Prostate gland (tissue), 2 donors: ENCODE results near the gene PODXL2. TPM values are rescaled to one million over a fixed set of nuclear protein-coding genes. Genes with fewer than 3 reads are reported as not detected.

Experiments
- DNase-seq: peaks from one replicate; pipeline ENCODE4 v3.0.0-alpha.2; 2019; ENCODE audit warnings: low spot score
- H3K27ac ChIP-seq, 2 donors: fragments of 200-600 bp; sonication (generic); 2 replicates each; pipeline ENCODE4 v1.5.1; 2017 to 2019
- H3K27me3 ChIP-seq: fragments of 200-600 bp; sonication (generic); replicated peaks from 2 replicates; pipeline ENCODE4 v1.5.1; 2019; ENCODE audit not compliant: insufficient read depth
- H3K36me3 ChIP-seq, 2 donors: fragments of 200-600 bp; sonication (generic); 1 replicate in 1 of 2; 2 replicates in 1 of 2; pipeline versions ENCODE4 v1.5.1 to v1.8.1; 2017 to 2019
- H3K4me1 ChIP-seq: fragments of 200-600 bp; sonication (generic); replicated peaks from 2 replicates; pipeline ENCODE4 v1.5.1; 2019
- H3K4me3 ChIP-seq, 2 donors: fragments of 200-600 bp; sonication (generic); 2 replicates each; pipeline ENCODE4 v1.5.1; 2017 to 2019
- H3K9me3 ChIP-seq: fragments of 200-600 bp; sonication (generic); 2 replicates; pipeline ENCODE4 v1.5.1; 2017
- POLR2A ChIP-seq: fragments of 450-650 bp; IDR thresholded peaks from one replicate; pipeline ENCODE4 v1.6.1; 2016; ENCODE audit warnings: antibody characterized with exemption, mild to moderate bottlenecking
- POLR2AphosphoS5 ChIP-seq: sonication (generic); formaldehyde crosslinking; IDR thresholded peaks from one replicate; pipeline ENCODE4 v1.6.1; 2017; ENCODE audit warnings: antibody characterized with exemption
- WGBS: methylation state at CpG from one replicate; pipeline ENCODE4 v1.1.5; 2018; 5-methylcytosine and 5-hydroxymethylcytosine counted together
- intact Hi-C: fragments of 100-400 bp; cut with DNase I; formaldehyde crosslinking; loops from one replicate; pipeline ENCODE4 v1.14.2; 2022
- total RNA-seq, 2 donors: library from RNA; depleted of rRNA; stranded (reverse); fragments of >200 nt; gene quantifications; one replicate each; pipeline ENCODE4 v1.1.0, GENCODE V29; 2016
- TF ChIP-seq, protein P1 (sequence below), 4 experiments: fragments of 200-600 bp in 2 of 4; fragments of 450-650 bp in 2 of 4; sonication (generic) in 2 of 4; IDR thresholded peaks; 1 replicate in 3 of 4; 2 replicates in 1 of 4; pipeline ENCODE4 v1.5.1; 2016 to 2019; ENCODE audit warnings: antibody characterized with exemption in 4 of 4, mild to moderate bottlenecking in 2 of 4, moderate library complexity in 2 of 4

The PODXL2 gene
- total RNA-seq, 2 donors from 2014 or later = 63.9 to 73.7 TPM

DNA sequence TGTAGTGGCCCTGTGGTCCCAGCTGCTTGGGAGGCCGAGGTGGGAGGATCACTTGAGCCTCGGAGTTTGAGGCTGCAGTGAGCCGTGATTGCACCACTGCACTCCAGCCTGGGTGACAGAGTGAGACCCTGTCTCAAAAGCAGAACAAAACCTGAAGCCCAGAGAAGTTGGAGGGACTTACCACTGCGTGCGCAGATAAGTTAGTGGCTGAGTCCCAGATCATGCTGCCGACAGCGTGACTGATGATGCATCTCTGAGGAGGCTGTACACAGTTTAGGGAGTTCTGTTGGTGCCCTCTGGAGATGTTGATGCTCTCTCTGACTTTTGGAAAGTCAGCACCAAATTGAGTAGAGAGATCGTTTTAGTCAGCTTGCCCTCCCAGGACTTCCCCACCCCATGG, 27.9 kb downstream of the PODXL2 start:
- H3K27ac ChIP-seq = no peak overlapping the region
- H3K36me3 ChIP-seq = no peaks in the 10 kb centered on the region
- no peak for DNase-seq
- 96% methylated on average over 8 of the region's 8 CpGs for WGBS
- no peaks in the 10 kb centered on the region for H3K4me1 ChIP-seq
- H3K9me3 ChIP-seq = no peaks in the 10 kb centered on the region
- no peak overlapping the region for H3K4me3 ChIP-seq
- H3K27me3 ChIP-seq = no peaks in the 10 kb centered on the region
- intact Hi-C loops = no loop called here
- TF ChIP-seq, protein P1, sequence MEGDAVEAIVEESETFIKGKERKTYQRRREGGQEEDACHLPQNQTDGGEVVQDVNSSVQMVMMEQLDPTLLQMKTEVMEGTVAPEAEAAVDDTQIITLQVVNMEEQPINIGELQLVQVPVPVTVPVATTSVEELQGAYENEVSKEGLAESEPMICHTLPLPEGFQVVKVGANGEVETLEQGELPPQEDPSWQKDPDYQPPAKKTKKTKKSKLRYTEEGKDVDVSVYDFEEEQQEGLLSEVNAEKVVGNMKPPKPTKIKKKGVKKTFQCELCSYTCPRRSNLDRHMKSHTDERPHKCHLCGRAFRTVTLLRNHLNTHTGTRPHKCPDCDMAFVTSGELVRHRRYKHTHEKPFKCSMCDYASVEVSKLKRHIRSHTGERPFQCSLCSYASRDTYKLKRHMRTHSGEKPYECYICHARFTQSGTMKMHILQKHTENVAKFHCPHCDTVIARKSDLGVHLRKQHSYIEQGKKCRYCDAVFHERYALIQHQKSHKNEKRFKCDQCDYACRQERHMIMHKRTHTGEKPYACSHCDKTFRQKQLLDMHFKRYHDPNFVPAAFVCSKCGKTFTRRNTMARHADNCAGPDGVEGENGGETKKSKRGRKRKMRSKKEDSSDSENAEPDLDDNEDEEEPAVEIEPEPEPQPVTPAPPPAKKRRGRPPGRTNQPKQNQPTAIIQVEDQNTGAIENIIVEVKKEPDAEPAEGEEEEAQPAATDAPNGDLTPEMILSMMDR (IDR thresholded peaks at IDR 0.05) = no peak
- TF ChIP-seq POLR2AphosphoS5 (no peak), POLR2A (no peak)

DNA sequence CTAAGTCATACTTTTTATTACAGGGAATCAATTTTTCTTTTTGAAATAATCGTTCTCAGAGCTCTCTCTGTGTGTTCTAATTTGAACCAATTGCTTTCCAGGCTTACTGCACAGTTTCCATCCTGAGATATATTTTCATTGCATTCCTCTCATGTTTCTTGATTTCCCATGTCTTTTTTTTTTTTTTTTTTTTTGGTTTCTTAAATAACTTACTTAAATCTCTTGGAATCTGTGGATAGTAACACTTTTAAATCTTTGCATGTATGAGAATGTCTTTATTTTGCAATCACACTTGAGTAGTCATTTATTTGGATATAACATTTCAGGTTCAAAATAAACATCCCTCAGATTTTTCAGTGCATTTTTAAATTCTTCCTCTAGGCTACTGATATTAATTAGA, 29.2 kb downstream of the PODXL2 start:
- Histone ChIP-seq H3K4me1 (no peaks in the 10 kb centered on the region), H3K9me3 (no peaks in the 10 kb centered on the region), H3K36me3 (no peaks in the 10 kb centered on the region), H3K27ac (no peak overlapping the region), H3K27me3 (no peaks in the 10 kb centered on the region), H3K4me3 (no peak overlapping the region)
- DNase-seq = no peak
- TF ChIP-seq POLR2AphosphoS5 = no peak
- TF ChIP-seq, protein P1 (IDR thresholded peaks at IDR 0.05) = no peak
- TF ChIP-seq POLR2A = no peak
- 89% methylated on average over 1 of the region's 1 CpG for WGBS
- intact Hi-C loops = no loop called here

DNA sequence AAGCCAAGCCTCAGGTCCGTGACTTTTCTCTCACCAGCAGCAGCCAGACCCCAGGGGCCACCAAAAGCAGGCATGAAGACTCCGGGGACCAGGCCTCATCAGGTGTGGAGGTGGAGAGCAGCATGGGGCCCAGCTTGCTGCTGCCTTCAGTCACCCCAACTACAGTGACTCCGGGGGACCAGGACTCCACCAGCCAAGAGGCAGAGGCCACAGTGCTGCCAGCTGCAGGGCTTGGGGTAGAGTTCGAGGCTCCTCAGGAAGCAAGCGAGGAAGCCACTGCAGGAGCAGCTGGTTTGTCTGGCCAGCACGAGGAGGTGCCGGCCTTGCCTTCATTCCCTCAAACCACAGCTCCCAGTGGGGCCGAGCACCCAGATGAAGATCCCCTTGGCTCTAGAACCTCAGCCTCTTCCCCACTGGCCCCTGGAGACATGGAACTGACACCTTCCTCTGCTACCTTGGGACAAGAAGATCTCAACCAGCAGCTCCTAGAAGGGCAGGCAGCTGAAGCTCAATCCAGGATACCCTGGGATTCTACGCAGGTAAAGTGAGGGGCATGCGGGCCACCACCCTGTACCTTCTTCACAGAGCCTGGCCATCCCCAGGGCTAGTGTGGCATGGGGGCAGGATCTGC, 31.8 kb downstream of the PODXL2 start:
- H3K4me3 ChIP-seq = no peak overlapping the region
- no peak overlapping the region for H3K27ac ChIP-seq
- H3K9me3 ChIP-seq = no peaks in the 10 kb centered on the region
- TF ChIP-seq POLR2AphosphoS5 = no peak
- TF ChIP-seq, protein P1 (IDR thresholded peaks at IDR 0.05) = no peak
- TF ChIP-seq POLR2A = no peak
- H3K36me3 ChIP-seq = no peaks in the 10 kb centered on the region
- no peaks in the 10 kb centered on the region for H3K4me1 ChIP-seq
- H3K27me3 ChIP-seq = no peaks in the 10 kb centered on the region
- intact Hi-C loops = no loop called here
- no peak for DNase-seq
- 95% methylated on average over 10 of the region's 10 CpGs for WGBS

DNA sequence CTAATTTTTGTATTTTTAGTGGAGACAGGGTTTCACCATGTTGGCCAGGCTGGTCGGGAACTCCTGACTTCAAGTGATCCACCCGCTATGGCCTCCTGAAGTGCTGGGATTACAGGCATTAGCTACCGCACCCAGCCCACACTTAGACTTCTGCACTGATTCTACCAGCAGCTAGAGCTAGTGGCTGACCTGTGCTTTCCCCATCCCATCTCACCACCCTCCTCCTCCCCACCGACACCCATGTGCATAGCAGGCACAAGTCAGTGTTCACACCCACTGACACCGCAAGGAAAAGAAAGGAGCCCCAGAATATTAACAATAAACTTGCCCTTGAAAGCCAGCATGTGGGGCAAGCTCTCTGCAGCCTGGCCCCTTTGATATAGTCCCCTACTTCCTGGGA, 32.6 kb downstream of the PODXL2 start:
- H3K4me3 ChIP-seq = no peak overlapping the region
- intact Hi-C loops = no loop called here
- no peaks in the 10 kb centered on the region for H3K4me1 ChIP-seq
- no peaks in the 10 kb centered on the region for H3K27me3 ChIP-seq
- DNase-seq = no peak
- no peaks in the 10 kb centered on the region for H3K9me3 ChIP-seq
- no peak overlapping the region for H3K27ac ChIP-seq
- TF ChIP-seq POLR2AphosphoS5 = no peak
- no peak for TF ChIP-seq POLR2A
- TF ChIP-seq, protein P1 (IDR thresholded peaks at IDR 0.05) = no peak
- 90% methylated on average over 5 of the region's 5 CpGs for WGBS
- no peaks in the 10 kb centered on the region for H3K36me3 ChIP-seq

DNA sequence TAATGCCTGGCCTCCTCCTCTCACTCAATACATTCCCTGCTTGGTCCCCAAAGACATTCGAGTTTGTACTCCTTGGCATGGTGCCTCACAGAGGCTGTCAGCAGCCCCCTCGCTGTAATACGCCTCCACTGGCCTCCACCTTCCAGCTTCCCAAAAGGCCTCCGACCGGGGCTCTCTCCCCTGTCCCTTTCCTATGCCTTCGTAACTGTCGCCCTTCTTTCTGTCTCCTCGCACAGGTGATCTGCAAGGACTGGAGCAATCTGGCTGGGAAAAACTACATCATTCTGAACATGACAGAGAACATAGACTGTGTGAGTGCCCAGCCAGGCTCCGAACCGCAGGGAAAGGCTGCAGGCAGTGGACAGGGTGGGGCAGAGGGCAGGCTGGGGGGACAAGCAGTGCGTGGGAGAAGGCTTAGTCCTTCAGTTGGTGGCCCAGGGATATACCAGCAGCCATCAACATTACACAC, 33.0 kb downstream of the PODXL2 start:
- no peak overlapping the region for H3K4me3 ChIP-seq
- intact Hi-C loops = no loop called here
- no peaks in the 10 kb centered on the region for H3K27me3 ChIP-seq
- H3K27ac ChIP-seq = no peak overlapping the region
- H3K4me1 ChIP-seq = no peaks in the 10 kb centered on the region
- DNase-seq = no peak
- TF ChIP-seq, protein P1 (IDR thresholded peaks at IDR 0.05) = no peak
- TF ChIP-seq POLR2AphosphoS5 = no peak
- no peak for TF ChIP-seq POLR2A
- H3K36me3 ChIP-seq = no peaks in the 10 kb centered on the region
- 86% methylated on average over 11 of the region's 11 CpGs for WGBS
- H3K9me3 ChIP-seq = no peaks in the 10 kb centered on the region
